Stimulated activated CD4-positive, alpha-beta T cell treated with anti-CD3 and anti-CD28 coated beads, Interleukin-2, amount 100 ng/mL, for 24 hours (primary cell): Measurements from ENCODE around the gene HSPA1A.

Experiments
- DNase-seq, 2 donors: peaks; one replicate each; pipeline ENCODE4 v3.0.0-alpha.2; 2020

The HSPA1A gene

DNA sequence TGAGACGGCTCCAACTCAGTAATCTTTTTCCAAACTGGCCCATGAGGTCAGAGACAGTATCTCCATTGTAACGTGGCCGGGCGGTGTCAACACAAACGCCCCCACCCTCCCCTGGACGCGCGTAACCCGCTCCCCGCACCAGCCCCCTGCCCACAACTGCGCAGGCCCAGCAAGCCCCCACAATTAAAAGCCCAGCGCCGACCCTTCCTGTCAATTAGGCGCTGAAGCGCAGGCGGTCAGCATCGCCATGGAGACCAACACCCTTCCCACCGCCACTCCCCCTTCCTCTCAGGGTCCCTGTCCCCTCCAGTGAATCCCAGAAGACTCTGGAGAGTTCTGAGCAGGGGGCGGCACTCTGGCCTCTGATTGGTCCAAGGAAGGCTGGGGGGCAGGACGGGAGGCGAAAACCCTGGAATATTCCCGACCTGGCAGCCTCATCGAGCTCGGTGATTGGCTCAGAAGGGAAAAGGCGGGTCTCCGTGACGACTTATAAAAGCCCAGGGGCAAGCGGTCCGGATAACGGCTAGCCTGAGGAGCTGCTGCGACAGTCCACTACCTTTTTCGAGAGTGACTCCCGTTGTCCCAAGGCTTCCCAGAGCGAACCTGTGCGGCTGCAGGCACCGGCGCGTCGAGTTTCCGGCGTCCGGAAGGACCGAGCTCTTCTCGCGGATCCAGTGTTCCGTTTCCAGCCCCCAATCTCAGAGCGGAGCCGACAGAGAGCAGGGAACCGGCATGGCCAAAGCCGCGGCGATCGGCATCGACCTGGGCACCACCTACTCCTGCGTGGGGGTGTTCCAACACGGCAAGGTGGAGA, at the start of gene HSPA1A, which contains the start of gene HSPA1L:
Gene HSPA1A, plus strand, starts transcription at position 519 of the 814 bp plus-strand sequence. Its CDS starts 214 bp downstream, at position 733.
Gene HSPA1L, minus strand, starts transcription at position 259 of the 814 bp plus-strand sequence. CDS start 3,311 bp downstream, outside the sequence.
- DNase-seq, result peak; percentile 60 to 72

DNA sequence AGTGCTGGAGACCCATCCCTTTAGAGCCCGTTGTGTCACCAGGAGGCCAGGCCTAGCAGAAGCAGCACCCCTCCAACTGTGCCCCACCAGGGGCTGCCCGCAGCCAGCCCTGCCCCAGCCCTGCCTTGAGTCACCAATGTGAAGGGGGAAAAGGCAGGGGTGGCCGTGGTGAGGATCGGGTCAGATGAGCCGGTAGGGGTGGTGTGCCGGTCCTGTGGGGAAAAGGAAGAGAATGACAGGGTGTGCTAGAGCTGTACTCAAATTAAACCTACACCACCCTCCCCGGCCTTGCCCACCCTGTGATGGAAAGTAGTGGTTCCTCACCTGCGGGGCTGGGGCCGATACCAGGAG, 49.8 kb upstream of the HSPA1A start:
- no peak for DNase-seq

DNA sequence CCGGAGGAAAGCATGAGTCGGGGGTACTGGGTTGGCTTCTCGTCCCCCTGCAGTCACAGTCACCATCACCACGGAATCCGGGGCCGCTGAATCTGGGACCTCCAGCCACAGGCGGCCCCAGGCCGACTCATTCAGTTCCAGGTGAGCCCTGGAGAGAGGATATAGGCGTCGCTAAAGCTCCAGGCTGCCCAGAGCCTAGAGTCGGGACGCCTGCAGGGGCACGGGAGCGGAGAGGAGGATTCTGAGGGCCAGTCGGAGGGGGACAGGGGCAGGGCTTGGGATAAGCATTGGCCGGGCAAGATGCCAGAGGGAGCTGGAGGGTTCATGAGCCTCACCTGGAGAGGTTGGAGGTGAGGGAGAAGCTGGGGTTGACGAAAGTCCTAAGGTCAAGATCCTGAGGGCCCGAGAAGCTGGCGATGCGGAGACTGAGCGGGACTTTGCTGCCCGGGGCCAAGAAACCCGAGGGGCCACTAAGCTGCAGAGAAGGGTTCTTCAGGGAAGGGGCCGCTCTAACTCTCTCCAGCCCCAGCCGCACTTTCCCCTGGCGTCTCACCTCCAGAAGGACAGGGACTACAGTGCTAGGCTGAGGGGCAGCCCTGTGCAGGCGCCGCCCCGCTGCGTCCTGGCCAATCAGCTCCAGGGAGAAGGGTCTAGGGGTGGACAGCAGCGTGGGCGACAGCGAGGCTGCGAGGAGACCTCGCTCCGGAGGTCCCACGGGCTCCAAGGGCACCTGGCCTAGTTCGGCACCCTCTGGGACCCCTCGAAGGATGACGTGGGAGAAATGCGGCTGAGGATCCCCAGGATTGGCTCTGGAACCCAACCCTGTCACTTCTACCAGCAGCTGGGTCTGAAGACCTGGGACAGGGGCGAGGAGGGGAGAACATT, 49.2 kb upstream of the HSPA1A start:
- no peak for DNase-seq

DNA sequence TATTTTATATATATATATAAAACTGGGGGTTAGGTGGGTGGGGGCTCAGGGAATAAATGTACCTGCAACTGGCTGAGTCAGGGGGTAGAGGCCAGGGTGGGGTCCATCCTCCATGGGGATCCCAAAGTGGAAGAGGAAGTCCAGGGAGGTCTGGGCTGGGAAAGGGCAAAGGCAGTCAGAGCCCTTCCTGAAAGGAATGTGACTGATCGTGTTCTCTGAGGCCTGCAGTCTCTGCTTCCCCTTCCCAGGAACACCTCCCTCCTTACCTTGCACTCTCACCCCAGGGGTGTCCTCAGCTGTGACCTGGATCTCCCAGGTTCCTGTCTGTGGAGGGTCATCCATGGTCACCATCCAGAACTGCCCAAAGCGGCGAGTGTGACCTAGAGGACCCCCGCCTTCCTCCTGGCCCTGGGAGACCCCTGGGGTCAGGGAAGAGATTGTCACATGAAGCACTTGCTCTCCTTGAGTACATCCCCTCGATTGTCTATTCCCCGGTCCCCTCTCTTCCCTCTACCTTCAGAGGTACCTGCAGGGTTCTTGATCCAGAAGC, 48.2 kb upstream of the HSPA1A start:
- no peak for DNase-seq

DNA sequence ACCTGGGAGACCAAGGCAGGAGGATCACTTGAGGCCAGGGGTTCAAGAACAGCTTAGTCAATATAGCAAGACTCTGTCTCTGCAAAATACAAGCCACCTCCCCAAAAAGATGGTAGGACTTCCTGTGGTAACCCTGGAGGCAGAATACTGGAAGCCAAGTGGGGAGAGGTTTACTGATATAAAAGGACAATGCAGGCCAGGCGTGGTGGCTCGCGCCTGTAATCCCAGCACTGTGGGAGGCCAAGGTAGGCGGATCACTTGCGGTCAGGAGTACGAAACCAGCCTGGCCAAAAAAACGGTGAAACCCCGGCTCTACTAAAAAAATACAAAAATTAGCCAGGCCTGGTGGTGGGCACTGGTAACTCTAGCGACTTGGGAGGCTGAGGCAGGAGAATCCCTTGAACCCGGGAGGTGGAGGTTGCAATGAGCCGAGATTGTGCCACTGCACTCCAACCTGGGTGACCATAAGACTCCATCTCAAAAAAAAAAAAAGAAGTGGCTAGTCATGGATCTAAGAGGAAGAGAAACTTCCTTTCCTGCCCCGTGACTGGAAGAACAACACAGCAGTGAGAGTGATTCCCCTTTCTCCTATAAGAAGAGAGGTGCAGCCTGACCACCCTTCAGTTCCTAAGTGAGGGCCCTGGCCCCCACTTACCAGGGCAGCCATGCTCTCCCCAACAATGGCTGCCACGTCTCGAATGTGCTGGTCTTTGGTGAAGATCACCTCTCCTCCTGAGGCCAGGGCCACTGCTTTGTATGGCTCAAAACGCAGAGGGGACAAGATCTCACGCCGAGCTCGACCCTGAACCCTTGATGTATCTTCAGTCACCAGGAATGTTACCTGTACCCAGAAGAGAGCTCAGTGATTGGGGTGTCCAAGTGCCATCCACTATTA, 46.7 kb upstream of the HSPA1A start:
- DNase-seq, result no peak

DNA sequence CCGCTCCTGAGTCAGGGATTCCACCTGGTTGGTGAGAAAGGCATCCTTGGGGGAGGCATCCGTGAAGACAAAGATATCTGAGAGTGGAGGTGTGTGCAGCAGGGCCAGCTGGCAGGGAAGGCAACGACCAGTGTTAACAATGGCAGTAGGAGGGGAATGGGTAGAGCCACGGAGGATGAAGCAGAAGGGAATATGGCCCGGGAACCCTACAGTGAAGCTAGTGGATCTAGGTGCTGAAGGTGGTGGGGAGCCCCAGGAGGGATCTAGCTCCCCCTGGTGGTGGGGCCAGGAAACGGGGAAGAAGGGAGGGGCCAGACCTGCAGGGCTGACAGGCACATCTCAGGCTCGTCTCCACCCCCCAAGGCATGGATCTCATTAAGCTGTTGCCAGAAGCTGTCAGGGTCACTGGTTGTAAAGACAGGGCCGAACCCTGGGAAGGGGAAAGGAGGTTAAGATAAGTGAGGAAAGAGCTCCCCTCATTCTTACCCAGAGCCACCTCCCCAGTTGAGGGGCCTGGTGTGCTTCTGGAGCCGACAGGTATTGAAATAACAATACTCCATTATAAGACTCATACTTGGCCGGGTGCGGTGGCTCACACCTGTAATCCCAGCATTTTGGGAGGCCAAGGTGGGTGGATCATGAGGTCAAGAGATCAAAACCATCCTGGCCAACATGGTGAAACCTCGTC, 45.5 kb upstream of the HSPA1A start:
- peak; percentile 84 for DNase-seq

DNA sequence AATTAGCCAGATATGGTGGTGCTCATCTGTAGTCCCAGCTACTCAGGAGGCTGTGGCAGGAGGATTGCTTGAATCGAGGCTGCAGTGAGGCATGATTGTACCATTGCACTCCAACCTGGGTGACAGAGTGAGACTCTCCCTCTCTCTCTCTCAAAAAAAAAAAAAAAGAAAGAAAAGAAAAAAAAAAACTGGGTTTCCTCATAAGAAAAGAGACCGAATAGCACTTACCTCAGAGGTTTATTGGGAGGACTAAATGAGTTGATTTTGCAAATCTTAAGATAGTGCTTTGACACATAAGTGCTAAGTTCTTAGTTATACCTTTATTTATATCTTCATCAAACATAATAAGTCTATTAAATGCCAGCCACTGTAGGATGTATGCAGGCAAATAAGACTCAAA, 44.5 kb upstream of the HSPA1A start:
- no peak for DNase-seq

DNA sequence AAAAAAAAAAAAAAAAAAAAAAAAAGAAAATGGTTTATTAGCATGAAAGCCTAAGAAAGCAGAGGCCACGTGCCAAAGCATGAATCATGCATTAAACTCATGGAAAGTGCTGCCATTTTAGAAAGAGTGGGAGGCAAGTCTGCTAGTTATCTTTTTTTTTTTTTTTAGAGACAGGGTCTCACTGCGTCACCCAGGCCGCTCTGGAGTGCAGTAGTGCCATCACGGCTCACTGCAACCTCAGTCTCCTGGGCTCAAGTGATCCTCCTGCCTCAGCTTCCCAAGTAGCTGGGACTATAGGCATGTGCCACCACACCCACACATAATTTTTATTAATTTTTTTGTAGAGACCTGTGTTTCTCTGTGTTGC, 43.4 kb upstream of the HSPA1A start:
- DNase-seq, result peak in 1 of 2 donors; percentile 18

DNA sequence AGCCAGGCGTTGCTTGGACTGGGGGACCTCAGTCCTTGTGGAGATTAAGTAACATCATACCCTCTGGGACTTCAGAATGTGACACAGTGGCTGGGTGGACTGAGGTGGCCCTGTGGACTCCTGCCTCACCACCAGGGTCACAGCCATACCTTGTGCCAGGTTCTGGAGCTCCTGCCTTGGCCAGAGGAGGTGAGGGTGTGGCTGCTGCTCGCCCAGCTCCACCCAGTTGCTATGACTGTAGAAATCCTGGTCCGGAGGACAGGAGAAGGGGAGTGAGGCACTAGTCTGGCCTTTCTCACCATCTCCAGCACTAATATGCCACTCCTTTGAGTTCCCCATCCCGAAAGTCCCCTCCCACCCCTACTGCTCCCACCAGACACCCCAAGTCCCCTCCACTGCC, 40.2 kb upstream of the HSPA1A start:
- no peak for DNase-seq

DNA sequence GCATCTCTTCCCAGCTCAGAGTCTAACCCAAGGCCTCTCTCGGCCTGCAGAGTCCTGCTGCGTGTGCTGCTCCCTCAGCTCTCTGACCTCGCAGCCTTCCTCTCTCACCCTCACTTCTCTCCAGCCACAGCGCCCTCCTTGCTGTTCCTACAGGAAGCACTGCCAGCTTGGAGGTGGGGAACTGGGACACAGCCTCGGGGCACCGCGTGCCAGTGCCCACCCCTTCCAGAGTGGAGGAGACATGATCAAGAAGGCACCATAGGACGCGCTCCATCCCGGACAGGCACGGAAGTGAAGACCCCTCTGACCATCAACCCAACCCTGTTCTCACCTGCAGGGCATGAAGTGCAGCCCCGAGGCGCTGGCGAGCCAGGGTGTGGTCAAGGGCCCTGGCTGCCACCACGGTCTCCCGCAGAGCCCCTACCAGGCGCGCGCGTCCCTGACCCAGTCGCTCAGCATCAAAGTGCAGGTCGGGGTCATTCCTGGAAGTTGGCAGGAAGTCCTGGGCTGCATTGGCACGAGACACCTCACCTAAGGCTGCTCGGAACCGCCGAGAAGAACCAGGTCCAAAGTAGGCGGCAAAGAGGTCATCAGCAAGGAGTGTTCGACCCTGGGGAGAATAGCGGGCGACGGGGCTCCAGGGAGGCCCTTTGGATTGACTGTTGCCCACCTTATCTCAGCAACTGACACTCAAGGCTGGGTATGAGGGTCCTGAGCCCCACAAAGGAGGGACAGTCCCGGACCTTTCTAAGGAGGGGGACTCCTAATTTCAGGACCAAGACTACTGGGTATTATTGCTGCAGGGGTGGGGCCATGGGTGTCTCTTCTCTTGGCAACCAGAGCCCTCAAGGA, 39.5 kb upstream of the HSPA1A start:
- no peak for DNase-seq

DNA sequence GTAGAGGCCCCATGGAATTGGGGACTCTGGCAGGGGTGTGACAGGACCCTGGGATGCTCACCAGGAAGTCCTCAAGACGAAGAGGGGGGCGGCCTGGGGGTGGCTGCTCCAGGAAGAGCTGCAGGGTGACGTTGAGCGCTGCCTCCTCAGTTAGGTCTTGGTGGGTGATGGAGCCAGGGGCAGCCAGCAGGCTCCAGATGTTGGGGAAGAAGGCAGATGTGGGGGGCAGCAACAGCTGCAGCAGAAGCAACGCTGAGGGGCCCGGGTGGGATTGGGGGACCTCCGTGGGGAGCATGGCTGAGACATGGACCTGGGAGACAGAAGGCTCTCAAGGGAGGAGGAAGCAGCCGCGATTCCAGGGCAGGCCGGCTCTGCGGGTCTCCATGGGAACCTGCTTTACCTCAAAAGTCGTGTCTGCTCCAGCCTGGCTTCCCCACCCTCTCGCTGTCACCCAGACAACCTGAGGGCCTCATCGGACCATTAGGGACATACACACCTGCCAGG, 38.8 kb upstream of the HSPA1A start:
- no peak for DNase-seq

DNA sequence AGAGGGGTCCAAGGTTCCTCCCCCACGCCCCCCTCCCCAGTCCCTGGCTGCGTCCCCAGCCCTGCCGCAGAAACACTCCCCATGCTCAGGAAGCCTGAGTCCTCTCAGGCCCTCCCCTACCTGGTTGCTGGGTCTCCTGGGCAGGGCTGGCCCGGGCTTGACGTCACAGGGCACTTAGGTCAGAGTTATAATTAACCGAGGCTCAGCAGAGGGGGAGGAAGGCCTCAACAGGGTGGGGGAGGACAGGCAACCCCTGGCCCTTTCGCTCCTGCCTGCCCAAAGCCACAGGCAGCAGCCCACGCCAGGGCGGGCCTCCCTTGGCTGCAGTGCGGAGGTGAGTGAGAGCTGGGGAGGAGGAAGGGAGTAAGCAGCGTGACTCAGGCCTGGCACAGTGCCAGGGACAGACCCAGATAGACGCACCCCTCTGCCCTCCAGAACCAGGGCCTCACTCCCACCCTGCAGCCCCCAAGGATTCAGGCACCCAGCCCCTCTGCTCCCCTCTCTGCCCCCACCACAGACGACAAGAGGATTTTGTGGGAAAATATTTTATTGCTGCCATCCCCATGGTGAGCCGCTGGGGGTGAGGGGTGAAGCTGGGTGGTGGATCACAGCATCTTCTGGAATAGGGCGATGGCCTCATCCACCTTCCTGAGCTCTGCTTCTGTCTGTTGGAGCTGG, 38.2 kb upstream of the HSPA1A start, which contains the start of gene VWA7:
Gene VWA7, minus strand, starts transcription at position 340 of the 678 bp plus-strand sequence. CDS start 549 bp downstream, outside the sequence.
- peak; percentile 79 to 84 for DNase-seq

DNA sequence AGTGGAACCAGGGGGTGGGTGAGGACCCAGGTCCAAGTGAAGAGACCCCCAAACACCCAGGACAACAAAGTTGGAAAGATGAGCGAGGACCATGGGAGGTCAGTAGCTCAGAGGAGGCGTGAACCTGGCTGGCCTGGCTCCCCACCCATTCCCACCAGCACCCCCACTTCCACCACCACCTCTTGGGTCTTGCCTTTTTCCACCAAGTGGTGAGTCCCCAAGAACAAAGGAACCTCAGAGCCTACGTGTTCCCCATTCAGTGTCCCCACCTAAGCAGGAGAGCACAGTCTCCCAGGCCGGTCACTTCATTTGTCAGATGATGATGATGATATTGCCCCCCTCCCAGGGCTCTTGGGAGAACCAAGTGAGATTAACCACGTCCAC, 37.7 kb upstream of the HSPA1A start:
- no peak for DNase-seq

DNA sequence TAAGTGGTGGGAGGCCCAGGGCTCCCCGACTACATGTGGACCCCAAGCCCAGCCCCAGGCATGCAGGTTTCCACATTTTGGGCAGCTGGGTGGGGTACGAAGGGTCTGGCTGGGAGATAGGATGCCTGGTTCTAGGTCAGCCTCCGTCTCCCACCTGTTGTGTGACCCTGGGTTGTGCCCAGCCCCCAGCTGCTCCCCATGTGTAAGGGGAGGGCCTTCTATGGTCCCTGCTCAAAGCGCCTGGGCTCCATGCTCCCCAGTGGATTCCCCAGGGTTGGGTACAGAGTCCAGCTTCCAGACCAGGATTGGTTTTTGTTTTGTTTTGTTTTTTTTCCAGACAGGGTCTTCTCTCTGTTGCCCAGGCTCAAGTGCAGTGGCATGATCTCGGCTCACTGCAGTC, 37.1 kb upstream of the HSPA1A start:
- no peak for DNase-seq

DNA sequence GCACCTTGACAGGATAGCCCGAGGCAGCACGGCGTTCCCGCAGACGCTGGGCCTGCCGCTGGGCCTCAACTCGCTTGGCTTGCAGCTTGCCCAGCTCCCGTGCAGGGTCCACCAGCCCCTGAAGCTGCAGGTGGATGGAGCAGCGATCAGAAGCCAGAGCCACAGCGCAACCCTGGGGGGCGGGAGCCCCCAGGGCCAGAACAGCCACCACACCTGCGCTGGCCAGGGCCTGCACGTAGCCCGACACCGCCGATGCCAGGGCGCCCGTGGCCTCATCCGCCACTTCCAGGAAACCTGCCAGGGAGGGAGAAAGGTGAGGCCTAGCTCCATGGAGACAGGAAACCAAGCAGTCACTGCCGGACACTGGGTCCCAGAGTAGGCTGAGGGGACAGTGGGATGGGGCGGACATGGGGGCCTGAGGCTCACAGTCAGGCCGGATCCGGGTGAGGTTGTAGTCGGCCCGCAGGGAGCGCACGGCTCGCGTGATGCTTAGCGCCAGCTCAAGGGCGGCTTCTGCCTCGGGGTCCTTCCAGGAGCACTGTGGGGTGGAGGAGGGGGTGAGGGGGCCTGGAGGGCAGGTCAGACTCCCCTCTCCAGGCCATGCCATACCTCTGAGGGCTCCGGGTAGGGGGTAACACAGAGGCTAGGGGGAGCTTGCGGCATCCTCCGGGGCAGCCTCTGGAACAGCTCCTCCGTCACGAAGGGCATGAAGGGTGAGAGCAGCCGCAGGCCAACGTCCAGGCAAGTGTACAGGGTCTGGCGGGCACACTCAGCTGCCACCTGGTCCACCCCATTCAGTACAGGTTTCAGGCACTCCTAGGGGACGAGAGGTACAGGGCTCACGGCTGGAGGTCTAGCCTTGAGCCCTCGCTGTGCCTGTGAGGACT, 36.1 kb upstream of the HSPA1A start:
- DNase-seq, result no peak

DNA sequence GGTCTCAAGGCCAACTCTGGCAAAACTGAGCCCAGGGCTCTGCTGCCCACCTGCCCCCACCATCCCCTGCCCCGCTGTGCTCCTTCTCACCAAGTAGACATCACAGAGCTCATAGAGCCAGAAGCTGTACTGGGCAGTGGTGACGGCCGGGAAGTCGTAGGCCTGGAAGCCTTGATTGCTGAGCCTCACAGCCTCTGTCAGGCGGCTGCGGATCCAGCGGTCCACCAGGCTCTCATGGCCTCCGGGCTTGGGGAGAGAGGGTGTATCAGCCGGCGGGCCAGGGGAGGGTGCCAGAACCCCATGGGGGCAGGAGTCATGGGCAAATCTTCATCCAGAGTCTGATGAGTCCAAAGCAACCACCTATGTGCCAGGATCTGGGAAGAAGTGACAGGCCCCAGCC, 35.4 kb upstream of the HSPA1A start:
- DNase-seq, result no peak

DNA sequence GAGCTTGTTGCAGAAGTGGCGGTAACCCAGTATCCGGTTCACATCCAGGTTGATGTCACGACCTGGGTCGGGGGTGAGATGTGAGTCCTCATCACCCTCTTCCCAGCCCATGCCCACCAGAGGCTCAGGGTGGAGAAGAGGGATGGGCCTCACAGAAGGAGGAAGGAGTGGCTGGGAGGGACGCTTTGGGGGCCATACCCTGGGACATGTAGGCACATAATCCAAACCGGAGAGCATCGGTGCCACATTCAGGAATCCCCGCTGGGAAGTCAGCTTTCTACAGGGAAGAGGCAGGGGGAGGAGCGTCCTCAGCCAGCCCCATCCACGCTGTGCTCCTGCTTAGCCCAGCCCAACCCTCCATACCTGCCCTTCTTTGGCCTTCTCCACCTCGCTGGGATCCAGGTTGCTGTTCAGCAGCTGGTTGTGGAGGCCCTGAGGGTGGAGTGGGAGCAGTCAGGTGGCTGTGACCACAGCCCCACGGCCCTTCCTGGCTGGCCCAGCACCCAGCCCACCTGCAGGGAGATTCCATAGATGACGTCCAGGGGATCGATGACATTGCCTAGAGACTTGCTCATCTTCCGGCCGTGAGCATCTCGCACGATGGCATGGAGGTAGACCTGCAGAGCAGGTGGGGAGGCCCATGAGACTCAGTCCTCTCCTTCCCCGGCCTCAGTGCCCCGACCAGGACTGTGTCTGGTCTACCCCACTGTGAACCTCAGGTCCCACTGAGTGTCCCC, 34.7 kb upstream of the HSPA1A start:
- no peak for DNase-seq
